MG63 (cell line): ENCODE data around the gene MAN2A1. TPM values are rescaled to one million over a fixed set of nuclear protein-coding genes. Genes with fewer than 3 reads are reported as not detected.

Experiments
- DNase-seq: peaks from one replicate; pipeline ENCODE4 v3.0.0-alpha.2; 2020
- H3K27me3 ChIP-seq: fragments of 250-450 bp; sonication (Bioruptor Pico); 2 replicates; pipeline ENCODE4 v1.5.1; 2020; ENCODE audit warnings: mild to moderate bottlenecking, moderate library complexity
- H3K36me3 ChIP-seq: fragments of 250-450 bp; sonication (Bioruptor Pico); 2 replicates; pipeline ENCODE4 v1.5.1; 2020; ENCODE audit warnings: mild to moderate bottlenecking, moderate library complexity
- H3K4me3 ChIP-seq: fragments of 250-450 bp; sonication (Bioruptor Pico); 2 replicates; pipeline ENCODE4 v1.5.1; 2020; ENCODE audit warnings: mild to moderate bottlenecking, moderate library complexity
- H3K9me3 ChIP-seq: fragments of 250-450 bp; sonication (Bioruptor Pico); 2 replicates; pipeline ENCODE4 v1.5.1; 2020; ENCODE audit warnings: mild to moderate bottlenecking, moderate library complexity
- total RNA-seq: library from RNA; depleted of rRNA; stranded (reverse); fragments of >200 nt; shearing (Covaris generic); gene quantifications from 2 replicates; pipeline ENCODE4 v1.2.3, GENCODE V29; 2014; ENCODE audit warnings: low replicate concordance

MAN2A1 gene
- total RNA-seq, 1 experiment from 2014 or later = 60.3 TPM

GRCh38 chr5:109852371-109853155 is 162.8 kb downstream of the MAN2A1 start:
- peak; percentile 48 for DNase-seq

GRCh38 chr5:109853377-109853776 is 163.7 kb downstream of the MAN2A1 start:
- H3K27me3 ChIP-seq = no peaks in the 10 kb centered on the region
- no peak for DNase-seq
- H3K36me3 ChIP-seq = peaks cover 34% of the 10 kb centered on the region
- H3K9me3 ChIP-seq = no peaks in the 10 kb centered on the region
- no peak overlapping the region for H3K4me3 ChIP-seq

More at GRCh38 chr5:109852371-109853155, 162.8 kb downstream of the MAN2A1 start:
- Histone ChIP-seq H3K36me3 (peaks cover 34% of the 10 kb centered on the region), H3K9me3 (no peaks in the 10 kb centered on the region), H3K27me3 (no peaks in the 10 kb centered on the region), H3K4me3 (no peak overlapping the region)

- Histone ChIP-seq H3K4me3 (no peak overlapping the region), H3K9me3 (no peaks in the 10 kb centered on the region), H3K36me3 (peaks cover 27% of the 10 kb centered on the region), H3K27me3 (no peaks in the 10 kb centered on the region)
- DNase-seq = no peak
Measured at GRCh38 chr5:109855056-109855455, 165.3 kb downstream of the MAN2A1 start.

- Histone ChIP-seq H3K4me3 (no peak overlapping the region), H3K9me3 (no peaks in the 10 kb centered on the region), H3K27me3 (no peaks in the 10 kb centered on the region), H3K36me3 (peaks cover 19% of the 10 kb centered on the region)
- no peak for DNase-seq
Measured at GRCh38 chr5:109857405-109858031, 167.8 kb downstream of the MAN2A1 start.

GRCh38 chr5:109859537-109859936 is 169.8 kb downstream of the MAN2A1 start:
- H3K9me3 ChIP-seq = no peaks in the 10 kb centered on the region
- DNase-seq = no peak
- H3K36me3 ChIP-seq = peaks cover 25% of the 10 kb centered on the region
- no peaks in the 10 kb centered on the region for H3K27me3 ChIP-seq
- no peak overlapping the region for H3K4me3 ChIP-seq

- no peak for DNase-seq
- Histone ChIP-seq H3K9me3 (no peaks in the 10 kb centered on the region), H3K36me3 (peaks cover 21% of the 10 kb centered on the region)
Measured at GRCh38 chr5:109862301-109862700, 172.6 kb downstream of the MAN2A1 start.

GRCh38 chr5:109863752-109864151 is 174.0 kb downstream of the MAN2A1 start:
- no peak for DNase-seq
- Histone ChIP-seq H3K4me3 (no peak overlapping the region), H3K9me3 (no peaks in the 10 kb centered on the region), H3K36me3 (peaks cover 30% of the 10 kb centered on the region), H3K27me3 (no peaks in the 10 kb centered on the region)

More at GRCh38 chr5:109862301-109862700, 172.6 kb downstream of the MAN2A1 start:
- no peaks in the 10 kb centered on the region for H3K27me3 ChIP-seq
- no peak overlapping the region for H3K4me3 ChIP-seq

- Histone ChIP-seq H3K9me3 (no peaks in the 10 kb centered on the region), H3K36me3 (peaks cover 28% of the 10 kb centered on the region), H3K4me3 (no peak overlapping the region), H3K27me3 (no peaks in the 10 kb centered on the region)
- peak; percentile 92 for DNase-seq
Measured at GRCh38 chr5:109865637-109866036, 175.9 kb downstream of the MAN2A1 start.

- Histone ChIP-seq H3K27me3 (no peaks in the 10 kb centered on the region), H3K9me3 (no peaks in the 10 kb centered on the region), H3K36me3 (peaks cover 25% of the 10 kb centered on the region), H3K4me3 (no peak overlapping the region)
- DNase-seq = peak; percentile 62
Measured at GRCh38 chr5:109866051-109866450, 176.3 kb downstream of the MAN2A1 start.

- Histone ChIP-seq H3K36me3 (peaks cover 19% of the 10 kb centered on the region), H3K4me3 (no peak overlapping the region), H3K9me3 (no peaks in the 10 kb centered on the region), H3K27me3 (no peaks in the 10 kb centered on the region)
- no peak for DNase-seq
Measured at GRCh38 chr5:109868737-109869136, 179.0 kb downstream of the MAN2A1 start.

GRCh38 chr5:109873687-109874086 is 184.0 kb downstream of the MAN2A1 start:
- H3K27me3 ChIP-seq = no peaks in the 10 kb centered on the region
- DNase-seq = no peak
- no peak overlapping the region for H3K4me3 ChIP-seq

GRCh38 chr5:109874108-109874507 is 184.4 kb downstream of the MAN2A1 start:
- Histone ChIP-seq H3K27me3 (no peaks in the 10 kb centered on the region), H3K9me3 (no peaks in the 10 kb centered on the region), H3K4me3 (no peak overlapping the region), H3K36me3 (no peaks in the 10 kb centered on the region)
- DNase-seq = no peak

More at GRCh38 chr5:109873687-109874086, 184.0 kb downstream of the MAN2A1 start:
- H3K36me3 ChIP-seq = no peaks in the 10 kb centered on the region; the same call in 1 of the 2 replicates
- H3K9me3 ChIP-seq = no peaks in the 10 kb centered on the region

- DNase-seq = no peak
Measured at GRCh38 chr5:109876030-109876725, 186.5 kb downstream of the MAN2A1 start.

GRCh38 chr5:109876941-109877669 is 187.4 kb downstream of the MAN2A1 start:
- no peaks in the 10 kb centered on the region for H3K36me3 ChIP-seq
- H3K9me3 ChIP-seq = no peaks in the 10 kb centered on the region
- H3K27me3 ChIP-seq = no peaks in the 10 kb centered on the region
- peak; percentile 94 for DNase-seq
- H3K4me3 ChIP-seq = no peak overlapping the region

More at GRCh38 chr5:109876030-109876725, 186.5 kb downstream of the MAN2A1 start:
- no peaks in the 10 kb centered on the region for H3K9me3 ChIP-seq
- no peak overlapping the region for H3K4me3 ChIP-seq
- H3K36me3 ChIP-seq = no peaks in the 10 kb centered on the region
- no peaks in the 10 kb centered on the region for H3K27me3 ChIP-seq

- no peak for DNase-seq
- Histone ChIP-seq H3K27me3 (no peaks in the 10 kb centered on the region), H3K4me3 (no peak overlapping the region), H3K36me3 (no peaks in the 10 kb centered on the region), H3K9me3 (no peaks in the 10 kb centered on the region)
Measured at GRCh38 chr5:109877670-109878045, 187.9 kb downstream of the MAN2A1 start.

GRCh38 chr5:109878887-109879286 is 189.2 kb downstream of the MAN2A1 start:
- Histone ChIP-seq H3K27me3 (no peaks in the 10 kb centered on the region), H3K36me3 (no peaks in the 10 kb centered on the region), H3K4me3 (no peak overlapping the region), H3K9me3 (no peaks in the 10 kb centered on the region)
- no peak for DNase-seq
